ENCODE results near the gene MBD5.

Gene MBD5

DNA sequence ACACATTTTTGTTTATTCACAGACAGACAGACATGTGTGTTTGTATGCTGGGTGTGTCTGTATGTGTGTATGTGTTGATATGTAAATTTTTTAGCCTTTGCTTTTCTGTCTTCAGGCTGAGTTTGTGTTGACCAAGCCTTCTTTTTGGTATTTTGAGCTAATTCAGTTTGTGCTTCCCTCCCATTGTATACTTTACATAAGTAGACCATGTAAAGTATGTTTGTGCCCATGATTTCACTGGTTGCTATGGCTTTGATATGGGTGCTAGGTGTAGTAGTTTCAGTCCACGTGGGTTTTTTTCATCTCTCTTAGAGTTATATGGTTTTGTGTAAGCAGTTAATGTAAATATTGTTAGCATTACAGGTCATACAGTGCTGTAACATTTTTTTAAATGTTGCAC lies 494.2 kb downstream of the MBD5 start:
- Histone ChIP-seq H2AFZ (no peak overlapping the region), H3K9me3 (ENCODE audit: control insufficient read depth, low read length) (no peaks in the 10 kb centered on the region), H3K27me3 (ENCODE audit: control insufficient read depth, insufficient read depth, low read length) (no peaks in the 10 kb centered on the region), H3K4me2 (ENCODE audit: low read length) (no peak overlapping the region), H3K27ac (no peak overlapping the region), H3K4me3 (ENCODE audit: low read depth, low read length) (no peak overlapping the region), H3K36me3 (ENCODE audit: control insufficient read depth, insufficient read depth, low read length) (no peaks in the 10 kb centered on the region), H3K4me1 (no peaks in the 10 kb centered on the region), H3K9ac (no peak overlapping the region), H3K79me2 (no peaks in the 10 kb centered on the region)
- TF ChIP-seq, protein P1, sequence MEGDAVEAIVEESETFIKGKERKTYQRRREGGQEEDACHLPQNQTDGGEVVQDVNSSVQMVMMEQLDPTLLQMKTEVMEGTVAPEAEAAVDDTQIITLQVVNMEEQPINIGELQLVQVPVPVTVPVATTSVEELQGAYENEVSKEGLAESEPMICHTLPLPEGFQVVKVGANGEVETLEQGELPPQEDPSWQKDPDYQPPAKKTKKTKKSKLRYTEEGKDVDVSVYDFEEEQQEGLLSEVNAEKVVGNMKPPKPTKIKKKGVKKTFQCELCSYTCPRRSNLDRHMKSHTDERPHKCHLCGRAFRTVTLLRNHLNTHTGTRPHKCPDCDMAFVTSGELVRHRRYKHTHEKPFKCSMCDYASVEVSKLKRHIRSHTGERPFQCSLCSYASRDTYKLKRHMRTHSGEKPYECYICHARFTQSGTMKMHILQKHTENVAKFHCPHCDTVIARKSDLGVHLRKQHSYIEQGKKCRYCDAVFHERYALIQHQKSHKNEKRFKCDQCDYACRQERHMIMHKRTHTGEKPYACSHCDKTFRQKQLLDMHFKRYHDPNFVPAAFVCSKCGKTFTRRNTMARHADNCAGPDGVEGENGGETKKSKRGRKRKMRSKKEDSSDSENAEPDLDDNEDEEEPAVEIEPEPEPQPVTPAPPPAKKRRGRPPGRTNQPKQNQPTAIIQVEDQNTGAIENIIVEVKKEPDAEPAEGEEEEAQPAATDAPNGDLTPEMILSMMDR (IDR thresholded peaks at IDR 0.05), result no peak

DNA sequence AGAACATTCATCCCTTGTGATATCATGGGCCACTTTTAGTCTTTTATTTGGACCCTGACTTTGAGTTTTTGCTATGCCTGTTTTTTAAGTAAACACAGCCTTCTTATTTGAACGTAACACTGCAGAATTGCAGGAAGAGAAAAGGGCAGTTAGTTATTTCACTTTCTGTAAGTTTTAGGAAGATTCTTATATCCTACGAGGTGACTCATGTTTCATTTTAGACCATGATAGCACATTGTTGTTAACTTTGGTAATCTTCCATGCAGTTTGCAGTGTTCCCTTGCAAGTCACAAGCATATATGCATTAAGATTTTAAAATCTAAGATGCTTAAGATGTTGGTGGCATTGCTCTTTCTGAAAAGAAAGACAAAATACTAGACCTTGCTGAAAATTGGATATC lies 495.1 kb downstream of the MBD5 start:
- Histone ChIP-seq H3K4me3 (ENCODE audit: low read depth, low read length) (no peak overlapping the region), H3K27me3 (ENCODE audit: control insufficient read depth, insufficient read depth, low read length) (no peaks in the 10 kb centered on the region), H2AFZ (no peak overlapping the region), H3K36me3 (ENCODE audit: control insufficient read depth, insufficient read depth, low read length) (no peaks in the 10 kb centered on the region), H3K4me1 (no peaks in the 10 kb centered on the region), H3K27ac (no peak overlapping the region), H3K4me2 (ENCODE audit: low read length) (no peak overlapping the region), H3K9me3 (ENCODE audit: control insufficient read depth, low read length) (no peaks in the 10 kb centered on the region), H3K79me2 (no peaks in the 10 kb centered on the region), H3K9ac (no peak overlapping the region)
- TF ChIP-seq, protein P1 (IDR thresholded peaks at IDR 0.05), result no peak

DNA sequence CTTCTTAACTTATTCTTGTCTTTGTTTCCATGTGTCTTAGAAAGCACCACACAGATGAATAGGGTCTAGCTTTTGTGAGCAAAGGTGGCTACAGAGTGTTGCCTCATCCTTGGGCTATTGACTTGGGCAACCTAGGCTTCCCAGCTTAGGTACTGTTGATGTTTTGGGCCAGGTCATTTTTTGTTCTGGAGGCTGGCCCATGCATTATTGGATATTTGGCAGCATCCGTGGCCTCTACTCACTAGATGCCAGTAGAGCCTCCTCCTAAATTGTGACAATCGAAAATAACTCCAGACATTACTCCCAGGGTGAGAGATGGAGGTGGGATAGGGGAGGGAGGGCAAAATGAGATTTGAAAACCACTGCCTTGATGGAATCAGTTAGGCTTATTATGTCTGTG lies 496.4 kb downstream of the MBD5 start:
- no peak overlapping the region for H3K9ac ChIP-seq
- no peaks in the 10 kb centered on the region for H3K4me1 ChIP-seq
- H3K27ac ChIP-seq, result no peak overlapping the region
- no peaks in the 10 kb centered on the region for H3K27me3 ChIP-seq (ENCODE audit: control insufficient read depth, insufficient read depth, low read length)
- H3K36me3 ChIP-seq (ENCODE audit: control insufficient read depth, insufficient read depth, low read length), result no peaks in the 10 kb centered on the region
- no peaks in the 10 kb centered on the region for H3K79me2 ChIP-seq
- H3K4me2 ChIP-seq (ENCODE audit: low read length), result no peak overlapping the region
- H2AFZ ChIP-seq, result no peak overlapping the region
- no peaks in the 10 kb centered on the region for H3K9me3 ChIP-seq (ENCODE audit: control insufficient read depth, low read length)
- TF ChIP-seq, protein P1 (IDR thresholded peaks at IDR 0.05), result no peak
- no peak overlapping the region for H3K4me3 ChIP-seq (ENCODE audit: low read depth, low read length)

DNA sequence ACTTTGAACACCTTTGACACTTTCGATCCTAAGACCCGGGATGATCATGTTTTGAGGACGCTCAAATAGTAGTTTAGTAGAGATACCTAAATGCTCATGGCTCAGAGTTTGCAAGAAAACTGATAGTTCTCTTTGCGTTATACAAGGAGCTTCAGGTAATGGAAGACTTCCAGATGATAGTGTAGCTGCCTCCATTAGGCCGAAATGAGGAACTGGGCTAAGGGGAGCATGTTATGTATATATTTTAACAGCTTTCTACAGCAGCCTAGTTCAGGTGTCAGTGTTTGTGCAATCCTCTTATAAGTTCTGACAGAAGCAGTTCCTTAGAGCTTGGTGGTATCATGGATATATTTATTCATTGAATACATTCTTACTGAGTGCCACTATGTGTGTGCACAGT lies 496.9 kb downstream of the MBD5 start:
- Histone ChIP-seq H3K9ac (no peak overlapping the region), H3K27ac (no peak overlapping the region), H3K4me2 (ENCODE audit: low read length) (no peak overlapping the region), H3K4me1 (no peaks in the 10 kb centered on the region), H3K79me2 (no peaks in the 10 kb centered on the region), H3K9me3 (ENCODE audit: control insufficient read depth, low read length) (no peaks in the 10 kb centered on the region), H3K36me3 (ENCODE audit: control insufficient read depth, insufficient read depth, low read length) (no peaks in the 10 kb centered on the region), H2AFZ (no peak overlapping the region), H3K4me3 (ENCODE audit: low read depth, low read length) (no peak overlapping the region), H3K27me3 (ENCODE audit: control insufficient read depth, insufficient read depth, low read length) (no peaks in the 10 kb centered on the region)
- TF ChIP-seq, protein P1 (IDR thresholded peaks at IDR 0.05), result no peak

DNA sequence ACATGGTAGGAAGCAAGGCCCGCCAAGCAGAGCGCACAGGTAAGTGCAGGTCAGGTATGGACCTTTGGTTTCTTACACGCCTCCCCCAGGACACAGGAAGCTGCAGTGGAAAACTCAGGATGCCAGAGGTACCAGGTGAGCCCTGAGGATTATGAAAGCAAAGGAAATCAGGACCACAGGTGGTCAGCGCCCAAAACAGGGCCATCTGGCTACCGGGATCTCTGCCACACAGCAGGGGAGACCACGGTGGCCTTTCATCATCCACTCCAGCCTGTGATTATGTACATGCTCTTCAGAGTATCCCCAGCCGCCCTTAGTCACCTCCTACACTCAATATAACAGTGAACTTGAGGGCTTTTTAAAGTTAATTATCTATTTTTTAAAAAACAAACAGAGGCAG lies 498.1 kb downstream of the MBD5 start:
- H2AFZ ChIP-seq, result no peak overlapping the region
- H3K27ac ChIP-seq, result no peak overlapping the region
- no peaks in the 10 kb centered on the region for H3K36me3 ChIP-seq (ENCODE audit: control insufficient read depth, insufficient read depth, low read length)
- H3K79me2 ChIP-seq, result no peaks in the 10 kb centered on the region
- H3K27me3 ChIP-seq (ENCODE audit: control insufficient read depth, insufficient read depth, low read length), result no peaks in the 10 kb centered on the region
- no peak overlapping the region for H3K4me2 ChIP-seq (ENCODE audit: low read length)
- H3K9me3 ChIP-seq (ENCODE audit: control insufficient read depth, low read length), result no peaks in the 10 kb centered on the region
- H3K4me3 ChIP-seq (ENCODE audit: low read depth, low read length), result no peak overlapping the region
- TF ChIP-seq, protein P1 (IDR thresholded peaks at IDR 0.05), result no peak
- H3K4me1 ChIP-seq, result no peaks in the 10 kb centered on the region
- no peak overlapping the region for H3K9ac ChIP-seq
